Uterus (tissue), 2 donors: ENCODE results near the gene CFAP119.

Experiments used
- POLR2A ChIP-seq, 2 donors: fragments of 450-650 bp; IDR thresholded peaks; one replicate each; pipeline ENCODE4 v1.6.1; 2016; ENCODE audit warnings: antibody characterized with exemption in 2 of 2, mild to moderate bottlenecking in 1 of 2, moderate library complexity in 1 of 2
- TF ChIP-seq, protein P1 (sequence below), 4 experiments: fragments of 200-600 bp in 2 of 4; fragments of 450-650 bp in 2 of 4; sonication (generic) in 2 of 4; IDR thresholded peaks; one replicate each; pipeline ENCODE4 v1.5.1; 2016 to 2019; ENCODE audit warnings: antibody characterized with exemption in 4 of 4, mild to moderate bottlenecking in 2 of 4, moderate library complexity in 1 of 4

DNA sequence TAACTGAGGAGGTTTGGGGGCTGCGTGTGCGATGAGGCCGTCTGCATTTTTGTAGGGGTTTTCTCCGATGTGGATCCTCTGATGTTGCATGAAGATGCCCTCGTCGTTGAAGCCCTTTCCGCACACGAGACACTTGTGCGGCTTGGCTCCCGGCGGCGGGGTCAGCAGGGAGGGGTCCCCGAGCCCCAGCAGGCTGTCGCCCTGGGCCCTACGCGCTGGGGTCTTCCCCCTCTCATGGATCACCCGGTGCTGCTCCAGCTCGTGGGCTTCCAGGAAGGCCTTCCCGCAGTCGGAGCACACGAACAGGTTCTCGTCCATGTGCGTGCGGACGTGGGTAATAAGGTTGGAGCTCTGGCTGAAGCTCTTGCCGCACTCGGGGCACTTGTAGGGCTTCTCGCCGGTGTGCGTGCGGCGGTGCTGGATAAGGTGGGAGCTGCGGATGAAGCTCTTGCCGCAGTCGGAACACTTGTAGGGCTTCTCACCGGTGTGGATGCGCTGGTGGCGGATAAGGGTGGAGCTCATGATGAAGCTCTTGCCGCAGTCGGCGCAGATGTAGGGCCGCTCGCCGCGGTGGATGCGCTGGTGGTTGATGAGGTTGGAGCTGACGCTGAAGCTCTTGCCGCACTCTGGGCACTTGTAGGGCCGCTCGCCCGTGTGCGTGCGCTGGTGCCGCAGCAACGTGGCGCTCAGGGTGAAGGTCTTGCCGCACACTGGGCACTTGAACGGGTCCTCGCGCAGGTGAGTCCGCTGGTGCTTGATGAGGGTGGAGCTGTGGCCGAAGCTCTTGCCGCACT lies 20.8 kb upstream of the CFAP119 start:
- TF ChIP-seq, protein P1, sequence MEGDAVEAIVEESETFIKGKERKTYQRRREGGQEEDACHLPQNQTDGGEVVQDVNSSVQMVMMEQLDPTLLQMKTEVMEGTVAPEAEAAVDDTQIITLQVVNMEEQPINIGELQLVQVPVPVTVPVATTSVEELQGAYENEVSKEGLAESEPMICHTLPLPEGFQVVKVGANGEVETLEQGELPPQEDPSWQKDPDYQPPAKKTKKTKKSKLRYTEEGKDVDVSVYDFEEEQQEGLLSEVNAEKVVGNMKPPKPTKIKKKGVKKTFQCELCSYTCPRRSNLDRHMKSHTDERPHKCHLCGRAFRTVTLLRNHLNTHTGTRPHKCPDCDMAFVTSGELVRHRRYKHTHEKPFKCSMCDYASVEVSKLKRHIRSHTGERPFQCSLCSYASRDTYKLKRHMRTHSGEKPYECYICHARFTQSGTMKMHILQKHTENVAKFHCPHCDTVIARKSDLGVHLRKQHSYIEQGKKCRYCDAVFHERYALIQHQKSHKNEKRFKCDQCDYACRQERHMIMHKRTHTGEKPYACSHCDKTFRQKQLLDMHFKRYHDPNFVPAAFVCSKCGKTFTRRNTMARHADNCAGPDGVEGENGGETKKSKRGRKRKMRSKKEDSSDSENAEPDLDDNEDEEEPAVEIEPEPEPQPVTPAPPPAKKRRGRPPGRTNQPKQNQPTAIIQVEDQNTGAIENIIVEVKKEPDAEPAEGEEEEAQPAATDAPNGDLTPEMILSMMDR (IDR thresholded peaks at IDR 0.05), result no peak
- TF ChIP-seq POLR2A (IDR thresholded peaks at IDR 0.05), result no peak
